Spleen (tissue), 7 donors: Measurements from ENCODE around the gene TENM4.

Experiments used
- CTCF ChIP-seq, 11 experiments: fragments of 200-600 bp in 7 of 11; fragments of 450-650 bp in 4 of 11; sonication (generic) in 4 of 11; IDR thresholded peaks in 8 of 11; conservative IDR thresholded peaks in 3 of 11; 1 replicate in 7 of 11; 2 replicates in 4 of 11; pipeline versions ENCODE4 v1.4.0 to v1.8.0; 2016 to 2021; ENCODE audit warnings: antibody characterized with exemption in 11 of 11, inconsistent platforms in 4 of 11, mild to moderate bottlenecking in 1 of 11
- POLR2AphosphoS5 ChIP-seq, 3 donors: sonication (generic); formaldehyde crosslinking; IDR thresholded peaks; one replicate each; pipeline ENCODE4 v1.5.1; 2017; ENCODE audit warnings: antibody characterized with exemption in 3 of 3
- donor health status: DM: no; HTN: no; CAD: no; lungs with moderate emphysema.
- donor health status: DM: no; HTN: no; CAD: no.
- donor health status: DM: no; HTN: no; CAD: no.

GRCh38 chr11:78986305-78986704 lies 454.5 kb downstream of the TENM4 start:
- no peak for TF ChIP-seq POLR2AphosphoS5 (IDR thresholded peaks at IDR 0.05)
- TF ChIP-seq CTCF (IDR thresholded peaks at IDR 0.05 in 8 of 11, conservative IDR thresholded peaks at IDR 0.05 in 3 of 11) = no peak
